ENCODE data around the gene ATP2C2. TPM values are rescaled to one million over a fixed set of nuclear protein-coding genes. Genes with fewer than 3 reads are reported as not detected.

The ATP2C2 gene
- total and polyA plus RNA-seq, 4 donors, result 21.3 to 96.8 (median 37.5) TPM

GRCh38 chr16:84465154-84465553, 96.8 kb downstream of the ATP2C2 start:
- Histone ChIP-seq H3K36me3 (ENCODE audit: control insufficient read depth in 4 of 4, insufficient read depth in 4 of 4, low read length in 4 of 4) (peaks cover 0 to 20% (median 8%) of the 10 kb centered on the region in 4 donors), H3K4me3 (no peak overlapping the region), H3K27ac (ENCODE audit: low read depth in 1 of 2, low read length in 1 of 2) (no peak overlapping the region), H3K9ac (ENCODE audit: insufficient read depth in 1 of 2, low read length in 2 of 2) (peak overlapping the region in 1 of 2 donors; percentile 25), H3K27me3 (ENCODE audit: control insufficient read depth in 3 of 3, insufficient read depth in 3 of 3, low read length in 2 of 3) (no peaks in the 10 kb centered on the region), H3K4me1 (ENCODE audit: control insufficient read depth in 5 of 5, insufficient read depth in 5 of 5, low read length in 5 of 5) (no peaks in the 10 kb centered on the region), H3K9me3 (ENCODE audit: control insufficient read depth in 4 of 4, insufficient read depth in 3 of 4, low read length in 3 of 4) (peaks cover 0 to 6% (median 3%) of the 10 kb centered on the region in 4 donors)
- DNase-seq (no peak), ATAC-seq (ENCODE audit: insufficient read depth, low FRiP score) (no peak)
- TF ChIP-seq, protein P1, sequence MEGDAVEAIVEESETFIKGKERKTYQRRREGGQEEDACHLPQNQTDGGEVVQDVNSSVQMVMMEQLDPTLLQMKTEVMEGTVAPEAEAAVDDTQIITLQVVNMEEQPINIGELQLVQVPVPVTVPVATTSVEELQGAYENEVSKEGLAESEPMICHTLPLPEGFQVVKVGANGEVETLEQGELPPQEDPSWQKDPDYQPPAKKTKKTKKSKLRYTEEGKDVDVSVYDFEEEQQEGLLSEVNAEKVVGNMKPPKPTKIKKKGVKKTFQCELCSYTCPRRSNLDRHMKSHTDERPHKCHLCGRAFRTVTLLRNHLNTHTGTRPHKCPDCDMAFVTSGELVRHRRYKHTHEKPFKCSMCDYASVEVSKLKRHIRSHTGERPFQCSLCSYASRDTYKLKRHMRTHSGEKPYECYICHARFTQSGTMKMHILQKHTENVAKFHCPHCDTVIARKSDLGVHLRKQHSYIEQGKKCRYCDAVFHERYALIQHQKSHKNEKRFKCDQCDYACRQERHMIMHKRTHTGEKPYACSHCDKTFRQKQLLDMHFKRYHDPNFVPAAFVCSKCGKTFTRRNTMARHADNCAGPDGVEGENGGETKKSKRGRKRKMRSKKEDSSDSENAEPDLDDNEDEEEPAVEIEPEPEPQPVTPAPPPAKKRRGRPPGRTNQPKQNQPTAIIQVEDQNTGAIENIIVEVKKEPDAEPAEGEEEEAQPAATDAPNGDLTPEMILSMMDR (IDR thresholded peaks at IDR 0.05; ENCODE audit: control extremely low read depth, extremely low read depth), result no peak
- 87 to 94% methylated on average over 6 of the region's 6 CpGs for WGBS, 2 donors

DNA sequence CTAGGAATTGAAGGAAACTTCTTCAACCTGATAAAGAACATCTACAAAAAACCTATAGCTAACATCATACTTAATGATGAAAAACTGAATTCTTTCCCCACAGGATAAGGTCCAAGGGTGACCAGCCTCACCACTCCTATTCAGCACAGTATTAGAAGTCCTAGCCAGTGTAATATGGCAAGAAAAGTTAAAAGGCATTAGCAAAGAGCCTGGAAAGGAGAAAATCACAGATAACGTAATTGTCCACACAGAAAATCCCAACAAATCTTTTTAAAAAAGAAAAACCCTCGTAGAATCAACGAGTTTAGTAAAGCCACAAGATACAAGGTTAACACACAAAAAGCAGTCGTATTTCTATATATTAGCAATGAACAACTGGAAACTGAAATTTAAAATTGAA, 98.4 kb downstream of the ATP2C2 start:
- Histone ChIP-seq H3K27ac (ENCODE audit: low read depth in 1 of 2, low read length in 1 of 2) (no peak overlapping the region), H3K36me3 (ENCODE audit: control insufficient read depth in 4 of 4, insufficient read depth in 4 of 4, low read length in 4 of 4) (peaks cover 0 to 18% (median 8%) of the 10 kb centered on the region in 4 donors), H3K4me1 (ENCODE audit: control insufficient read depth in 5 of 5, insufficient read depth in 5 of 5, low read length in 5 of 5) (no peaks in the 10 kb centered on the region), H3K9me3 (ENCODE audit: control insufficient read depth in 4 of 4, insufficient read depth in 3 of 4, low read length in 3 of 4) (peaks cover 0 to 6% (median 4%) of the 10 kb centered on the region in 4 donors), H3K27me3 (ENCODE audit: control insufficient read depth in 3 of 3, insufficient read depth in 3 of 3, low read length in 2 of 3) (no peaks in the 10 kb centered on the region), H3K4me3 (no peak overlapping the region), H3K9ac (ENCODE audit: insufficient read depth in 1 of 2, low read length in 2 of 2) (no peak overlapping the region)
- TF ChIP-seq, protein P1 (IDR thresholded peaks at IDR 0.05; ENCODE audit: control extremely low read depth, extremely low read depth), result no peak
- no peak for DNase-seq
- no peak for ATAC-seq (ENCODE audit: insufficient read depth, low FRiP score)
- 48% methylated on average over 4 of the region's 4 CpGs for WGBS, 2 donors

DNA sequence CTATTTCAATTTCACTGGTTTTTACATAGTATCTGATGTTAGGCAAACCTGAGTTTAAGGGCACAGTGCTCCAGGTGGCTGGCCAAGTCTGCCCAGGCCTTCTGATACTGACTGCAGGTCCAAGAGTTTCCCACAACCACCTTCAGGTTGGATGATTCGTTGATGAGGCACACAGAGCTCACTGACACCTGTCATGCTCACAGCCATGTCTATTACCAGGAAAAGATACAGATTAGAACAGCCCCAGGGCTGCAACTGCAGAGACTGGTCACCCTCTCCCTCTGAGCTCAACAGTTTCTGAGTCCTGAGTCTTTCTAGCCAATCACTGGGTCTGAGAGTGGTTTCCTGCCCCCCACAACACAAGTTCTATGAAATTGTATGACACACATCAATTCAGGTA, 98.9 kb downstream of the ATP2C2 start:
- ATAC-seq (ENCODE audit: insufficient read depth, low FRiP score), result no peak
- no peaks in the 10 kb centered on the region for H3K4me1 ChIP-seq (ENCODE audit: control insufficient read depth in 5 of 5, insufficient read depth in 5 of 5, low read length in 5 of 5)
- no peak overlapping the region for H3K9ac ChIP-seq (ENCODE audit: insufficient read depth in 1 of 2, low read length in 2 of 2)
- H3K27me3 ChIP-seq (ENCODE audit: control insufficient read depth in 3 of 3, insufficient read depth in 3 of 3, low read length in 2 of 3), result no peaks in the 10 kb centered on the region
- no peak for DNase-seq
- H3K9me3 ChIP-seq (ENCODE audit: control insufficient read depth in 4 of 4, insufficient read depth in 3 of 4, low read length in 3 of 4), result peaks cover 0 to 9% (median 4%) of the 10 kb centered on the region in 4 donors
- H3K4me3 ChIP-seq, result no peak overlapping the region
- TF ChIP-seq, protein P1 (IDR thresholded peaks at IDR 0.05; ENCODE audit: control extremely low read depth, extremely low read depth), result no peak
- peaks cover 0 to 17% (median 8%) of the 10 kb centered on the region in 4 donors for H3K36me3 ChIP-seq (ENCODE audit: control insufficient read depth in 4 of 4, insufficient read depth in 4 of 4, low read length in 4 of 4)
- WGBS, 2 donors, result 93% methylated on average over 1 of the region's 1 CpG
- no peak overlapping the region for H3K27ac ChIP-seq (ENCODE audit: low read depth in 1 of 2, low read length in 1 of 2)

DNA sequence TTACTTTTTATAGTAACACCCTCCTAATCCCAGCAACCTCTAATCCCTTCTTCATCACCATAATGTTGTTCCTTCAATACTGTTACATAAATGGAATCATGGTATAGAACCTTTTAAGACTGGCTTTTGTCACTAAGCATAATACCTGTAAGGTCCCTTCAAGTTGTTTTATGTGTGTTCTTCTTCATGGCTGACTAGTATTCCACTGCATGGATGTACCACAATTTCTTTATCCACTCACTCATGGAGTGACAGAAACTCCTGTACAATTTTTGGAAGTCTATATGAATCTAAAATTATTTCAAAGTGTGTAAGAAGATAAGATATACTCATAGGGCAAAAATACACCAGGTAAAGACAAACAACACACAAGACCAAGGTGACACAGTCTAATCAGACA, 99.4 kb downstream of the ATP2C2 start:
- H3K4me1 ChIP-seq (ENCODE audit: control insufficient read depth in 5 of 5, insufficient read depth in 5 of 5, low read length in 5 of 5), result no peaks in the 10 kb centered on the region
- H3K4me3 ChIP-seq, result no peak overlapping the region
- TF ChIP-seq, protein P1 (IDR thresholded peaks at IDR 0.05; ENCODE audit: control extremely low read depth, extremely low read depth), result no peak
- no peak overlapping the region for H3K27ac ChIP-seq (ENCODE audit: low read depth in 1 of 2, low read length in 1 of 2)
- H3K27me3 ChIP-seq (ENCODE audit: control insufficient read depth in 3 of 3, insufficient read depth in 3 of 3, low read length in 2 of 3), result no peaks in the 10 kb centered on the region
- H3K9ac ChIP-seq (ENCODE audit: insufficient read depth in 1 of 2, low read length in 2 of 2), result no peak overlapping the region
- H3K36me3 ChIP-seq (ENCODE audit: control insufficient read depth in 4 of 4, insufficient read depth in 4 of 4, low read length in 4 of 4), result peaks cover 0 to 14% (median 8%) of the 10 kb centered on the region in 4 donors
- peaks cover 0 to 9% (median 4%) of the 10 kb centered on the region in 4 donors for H3K9me3 ChIP-seq (ENCODE audit: control insufficient read depth in 4 of 4, insufficient read depth in 3 of 4, low read length in 3 of 4)
- no peak for ATAC-seq (ENCODE audit: insufficient read depth, low FRiP score)
- no peak for DNase-seq
